ENCODE data around the gene LPAR2.

The LPAR2 gene

GRCh38 chr19:19649580-19649995, 21.6 kb upstream of the LPAR2 start:
- TF ChIP-seq CTCF (IDR thresholded peaks at IDR 0.05) = no peak

- TF ChIP-seq CTCF (IDR thresholded peaks at IDR 0.05) = no peak
Measured at GRCh38 chr19:19649155-19649554, 21.1 kb upstream of the LPAR2 start.

- TF ChIP-seq CTCF (IDR thresholded peaks at IDR 0.05) = no peak
Measured at GRCh38 chr19:19647037-19647835, 19.2 kb upstream of the LPAR2 start.

GRCh38 chr19:19645233-19645870, 17.3 kb upstream of the LPAR2 start:
- no peak for TF ChIP-seq CTCF (IDR thresholded peaks at IDR 0.05)

GRCh38 chr19:19644054-19644388, 16.0 kb upstream of the LPAR2 start:
- 0 out of 2 replicates have a peak, but pooled peaks have one; percentile 41 for TF ChIP-seq CTCF (IDR thresholded peaks at IDR 0.05)

GRCh38 chr19:19643158-19644053, 15.4 kb upstream of the LPAR2 start, which contains the start of gene GMIP:
TSS of gene GMIP (minus strand) at chr19:19643657. CDS start at chr19:19643529, 128 bp downstream.
- peak; percentile 83 for TF ChIP-seq CTCF (IDR thresholded peaks at IDR 0.05)

- TF ChIP-seq CTCF (IDR thresholded peaks at IDR 0.05) = no peak
Measured at GRCh38 chr19:19642506-19643157, 14.6 kb upstream of the LPAR2 start.
